ENCODE data around the gene RABEP2.
A peak's percentile ranks its signal among the peaks of the same experiment; 100 is the strongest.

RABEP2 gene

DNA sequence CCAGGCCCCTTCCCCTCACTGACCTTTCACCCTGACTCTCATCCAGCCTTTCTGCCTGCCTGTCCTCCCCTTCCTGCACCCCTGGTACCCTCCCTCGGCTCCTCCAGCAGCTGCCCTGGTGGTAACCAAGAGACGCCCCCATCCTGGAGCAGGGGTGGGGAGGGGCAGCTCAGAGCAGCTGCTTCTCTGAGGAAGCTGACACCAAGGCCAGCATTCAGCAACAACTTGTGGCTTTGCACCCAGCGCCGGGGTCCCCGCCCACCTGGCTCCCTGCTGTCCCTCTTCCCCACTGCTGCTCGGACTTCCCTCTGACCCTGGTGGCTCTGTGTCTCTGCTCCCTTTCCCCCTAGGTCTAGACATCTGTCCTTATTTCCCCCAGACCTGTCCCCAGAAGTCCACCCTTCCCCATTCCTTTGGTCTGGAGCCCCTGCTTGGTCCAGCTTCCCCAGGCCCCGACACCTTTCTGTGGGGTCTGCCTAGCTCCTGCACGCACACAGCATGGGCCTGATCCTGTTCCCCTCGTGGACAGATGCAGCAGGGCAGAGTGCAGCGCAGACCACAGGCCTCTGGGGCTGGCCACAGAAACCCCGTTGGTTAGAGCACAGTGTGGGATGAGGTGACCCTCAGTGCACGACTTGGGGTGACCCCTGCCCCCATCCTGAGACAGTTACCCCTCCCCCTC, 47.9 kb downstream of the RABEP2 start:
- Histone ChIP-seq H3K9me3 (ENCODE audit: insufficient read depth, low read depth, low read length) (no peaks in the 10 kb centered on the region), H3K79me2 (ENCODE audit: insufficient read depth, low read length) (peaks cover 14% of the 10 kb centered on the region), H3K4me3 (ENCODE audit: low read length, poor library complexity, severe bottlenecking) (no peak overlapping the region), H2AFZ (ENCODE audit: low read length) (no peak overlapping the region), H3K9me2 (replicated peaks; ENCODE audit: low read depth, low read length) (no peaks in the 10 kb centered on the region), H3F3A (ENCODE audit: low read depth) (no peaks in the 10 kb centered on the region; the same call in 1 of the 2 replicates), H3K9ac (ENCODE audit: low read depth, low read length, poor library complexity, severe bottlenecking) (no peak overlapping the region), H3K36me3 (ENCODE audit: insufficient read depth, low read length) (peaks cover 3% of the 10 kb centered on the region; the same call in 1 of the 2 replicates), H3K4me1 (ENCODE audit: insufficient read depth, low read length, poor library complexity, severe bottlenecking) (peaks cover 14% of the 10 kb centered on the region), H4K20me1 (ENCODE audit: insufficient read depth, low read length, poor library complexity, severe bottlenecking) (peaks cover 8% of the 10 kb centered on the region), H3K27me3 (ENCODE audit: insufficient read depth, low read length, poor library complexity, severe bottlenecking) (no peaks in the 10 kb centered on the region), H3K4me2 (ENCODE audit: low read depth, low read length, poor library complexity, severe bottlenecking) (no peak overlapping the region)
- TF ChIP-seq EZH2phosphoT487 (IDR thresholded peaks at IDR 0.05; ENCODE audit: borderline replicate concordance): no peak

DNA sequence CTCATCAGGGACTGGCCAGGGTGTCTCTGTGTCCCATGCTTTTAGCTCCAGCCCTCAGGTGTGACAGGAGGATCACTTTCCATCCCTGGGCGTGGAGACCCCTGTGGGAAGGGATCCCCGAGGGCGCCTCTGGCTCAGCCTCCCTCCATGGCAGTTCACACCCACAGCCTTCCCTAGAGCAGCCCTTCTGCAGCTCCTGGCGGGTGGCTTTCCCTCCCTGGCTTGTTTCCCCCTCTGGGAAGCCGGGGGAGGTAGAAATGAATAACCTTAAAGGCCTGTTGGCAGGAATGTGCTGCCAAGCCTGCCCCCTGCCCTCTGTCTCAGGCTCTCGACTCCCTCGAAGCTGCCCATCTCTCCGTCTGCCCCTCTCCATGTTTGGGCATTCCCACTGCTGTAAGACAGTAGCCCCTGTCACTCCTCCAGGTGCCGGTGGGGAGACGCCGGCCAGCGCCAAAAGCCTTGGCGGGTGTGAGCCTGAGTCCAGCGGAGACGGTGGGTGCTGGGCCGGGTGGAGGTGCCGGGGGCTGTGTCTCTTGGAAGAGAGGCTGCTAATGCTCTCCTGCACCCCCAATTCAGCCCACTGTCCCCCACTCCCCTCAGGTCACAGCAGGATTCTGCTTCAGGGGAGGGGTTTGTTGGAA, 48.9 kb downstream of the RABEP2 start:
- H3K9me2 ChIP-seq (replicated peaks; ENCODE audit: low read depth, low read length): no peaks in the 10 kb centered on the region
- H3K9me3 ChIP-seq (ENCODE audit: insufficient read depth, low read depth, low read length): no peaks in the 10 kb centered on the region
- H3K36me3 ChIP-seq (ENCODE audit: insufficient read depth, low read length): peaks cover 9% of the 10 kb centered on the region; the same call in 1 of the 2 replicates
- peaks cover 14% of the 10 kb centered on the region for H3K79me2 ChIP-seq (ENCODE audit: insufficient read depth, low read length)
- peaks cover 8% of the 10 kb centered on the region for H4K20me1 ChIP-seq (ENCODE audit: insufficient read depth, low read length, poor library complexity, severe bottlenecking)
- H3K4me2 ChIP-seq (ENCODE audit: low read depth, low read length, poor library complexity, severe bottlenecking): no peak overlapping the region
- H2AFZ ChIP-seq (ENCODE audit: low read length): no peak overlapping the region
- no peak overlapping the region for H3K4me3 ChIP-seq (ENCODE audit: low read length, poor library complexity, severe bottlenecking)
- H3K4me1 ChIP-seq (ENCODE audit: insufficient read depth, low read length, poor library complexity, severe bottlenecking): peaks cover 14% of the 10 kb centered on the region
- H3F3A ChIP-seq (ENCODE audit: low read depth): no peaks in the 10 kb centered on the region; the same call in 1 of the 2 replicates
- no peak overlapping the region for H3K9ac ChIP-seq (ENCODE audit: low read depth, low read length, poor library complexity, severe bottlenecking)
- no peaks in the 10 kb centered on the region for H3K27me3 ChIP-seq (ENCODE audit: insufficient read depth, low read length, poor library complexity, severe bottlenecking)
- no peak for TF ChIP-seq EZH2phosphoT487 (IDR thresholded peaks at IDR 0.05; ENCODE audit: borderline replicate concordance)
- TF ChIP-seq, protein P1, sequence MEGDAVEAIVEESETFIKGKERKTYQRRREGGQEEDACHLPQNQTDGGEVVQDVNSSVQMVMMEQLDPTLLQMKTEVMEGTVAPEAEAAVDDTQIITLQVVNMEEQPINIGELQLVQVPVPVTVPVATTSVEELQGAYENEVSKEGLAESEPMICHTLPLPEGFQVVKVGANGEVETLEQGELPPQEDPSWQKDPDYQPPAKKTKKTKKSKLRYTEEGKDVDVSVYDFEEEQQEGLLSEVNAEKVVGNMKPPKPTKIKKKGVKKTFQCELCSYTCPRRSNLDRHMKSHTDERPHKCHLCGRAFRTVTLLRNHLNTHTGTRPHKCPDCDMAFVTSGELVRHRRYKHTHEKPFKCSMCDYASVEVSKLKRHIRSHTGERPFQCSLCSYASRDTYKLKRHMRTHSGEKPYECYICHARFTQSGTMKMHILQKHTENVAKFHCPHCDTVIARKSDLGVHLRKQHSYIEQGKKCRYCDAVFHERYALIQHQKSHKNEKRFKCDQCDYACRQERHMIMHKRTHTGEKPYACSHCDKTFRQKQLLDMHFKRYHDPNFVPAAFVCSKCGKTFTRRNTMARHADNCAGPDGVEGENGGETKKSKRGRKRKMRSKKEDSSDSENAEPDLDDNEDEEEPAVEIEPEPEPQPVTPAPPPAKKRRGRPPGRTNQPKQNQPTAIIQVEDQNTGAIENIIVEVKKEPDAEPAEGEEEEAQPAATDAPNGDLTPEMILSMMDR (conservative IDR thresholded peaks at IDR 0.05; ENCODE audit: low read length): no peak

DNA sequence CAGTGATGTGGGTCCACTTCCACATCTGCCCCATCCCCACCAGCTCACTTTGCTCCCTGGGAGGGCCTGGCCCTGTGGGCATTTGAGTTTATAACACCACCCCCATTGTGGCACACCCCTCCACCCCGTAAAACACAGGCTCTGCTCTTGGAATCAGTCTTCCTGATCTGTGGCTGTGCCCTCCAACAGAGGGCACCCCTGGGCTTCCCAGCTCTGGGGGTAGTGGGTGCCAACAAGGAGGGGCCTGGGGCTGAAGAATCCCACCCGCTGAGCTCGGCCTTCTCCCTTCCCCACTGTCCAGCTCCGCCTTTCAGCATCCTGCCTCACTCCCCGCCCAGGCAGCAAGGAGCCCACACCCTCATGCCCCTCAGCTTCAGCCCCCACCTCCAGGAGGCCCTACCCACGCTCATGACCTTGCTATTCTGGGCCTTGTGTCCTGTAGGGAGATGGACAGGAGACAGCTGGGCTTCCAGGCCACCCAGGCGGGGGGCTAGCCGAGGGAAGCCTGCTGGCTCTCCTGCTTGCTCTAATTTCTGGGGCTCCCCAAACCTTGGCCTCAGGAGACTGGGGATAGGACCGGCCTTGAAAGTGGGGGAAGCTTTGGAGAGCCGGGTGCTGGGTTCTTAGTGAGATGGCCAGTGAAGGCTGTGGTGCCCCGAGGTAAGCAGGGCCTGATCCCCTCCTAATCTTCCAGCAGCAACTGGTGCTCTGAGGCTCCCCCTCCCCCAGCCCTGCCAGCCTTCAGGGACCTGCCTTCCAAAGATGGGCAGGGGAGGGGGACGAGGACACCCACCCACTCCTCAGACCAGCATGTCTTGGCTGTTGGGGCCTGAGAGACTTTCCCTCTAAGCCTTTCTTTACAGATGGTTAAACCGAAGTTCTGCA, 49.7 kb downstream of the RABEP2 start:
- no peak overlapping the region for H3K9ac ChIP-seq (ENCODE audit: low read depth, low read length, poor library complexity, severe bottlenecking)
- H3K9me3 ChIP-seq (ENCODE audit: insufficient read depth, low read depth, low read length): no peaks in the 10 kb centered on the region
- peaks cover 8% of the 10 kb centered on the region for H4K20me1 ChIP-seq (ENCODE audit: insufficient read depth, low read length, poor library complexity, severe bottlenecking)
- no peak for TF ChIP-seq EZH2phosphoT487 (IDR thresholded peaks at IDR 0.05; ENCODE audit: borderline replicate concordance)
- TF ChIP-seq, protein P1 (conservative IDR thresholded peaks at IDR 0.05; ENCODE audit: low read length): 0 out of 2 replicates have a peak, but pooled peaks have one; percentile 20
- H3K9me2 ChIP-seq (replicated peaks; ENCODE audit: low read depth, low read length): no peaks in the 10 kb centered on the region
- no peaks in the 10 kb centered on the region for H3K27me3 ChIP-seq (ENCODE audit: insufficient read depth, low read length, poor library complexity, severe bottlenecking)
- H3K4me2 ChIP-seq (ENCODE audit: low read depth, low read length, poor library complexity, severe bottlenecking): no peak overlapping the region
- no peak overlapping the region for H2AFZ ChIP-seq (ENCODE audit: low read length)
- H3K4me3 ChIP-seq (ENCODE audit: low read length, poor library complexity, severe bottlenecking): no peak overlapping the region
- H3K79me2 ChIP-seq (ENCODE audit: insufficient read depth, low read length): peaks cover 14% of the 10 kb centered on the region
- peaks cover 14% of the 10 kb centered on the region; the same call in 1 of the 2 replicates for H3K36me3 ChIP-seq (ENCODE audit: insufficient read depth, low read length)
- H3F3A ChIP-seq (ENCODE audit: low read depth): no peaks in the 10 kb centered on the region; the same call in 1 of the 2 replicates
- peaks cover 14% of the 10 kb centered on the region for H3K4me1 ChIP-seq (ENCODE audit: insufficient read depth, low read length, poor library complexity, severe bottlenecking)
